Calu3 (cell line): ENCODE data around the gene ACTC1. TPM values are rescaled to one million over a fixed set of nuclear protein-coding genes. Genes with fewer than 3 reads are reported as not detected.

ENCODE experiments used
- BruUV-seq: library from RNA; stranded (reverse); fragments of 400-500 nt; replicated peaks from 2 replicates; lab custom pipeline; 2021; lab: Mats Ljungman, UMichigan
- CTCF ChIA-PET: fragments of 300-600 bp; sonication (Branson Sonifier 250); formaldehyde crosslinking; loops from one replicate; lab custom pipeline; 2022; ENCODE audit warnings: antibody characterized with exemption; lab: Charles Lee
- DNase-seq: peaks from one replicate; pipeline ENCODE4 v3.0.0; 2022
- H3K27ac Mint-ChIP-seq: one replicate; pipeline ENCODE4 v1.8.0; 2022; ENCODE audit warnings: mixed read lengths; ENCODE audit not compliant: unreplicated experiment
- H3K27me3 Mint-ChIP-seq: one replicate; pipeline ENCODE4 v1.8.0; 2022; ENCODE audit warnings: mixed read lengths; ENCODE audit not compliant: unreplicated experiment
- H3K36me3 Mint-ChIP-seq: one replicate; pipeline ENCODE4 v1.8.0; 2022; ENCODE audit warnings: mild to moderate bottlenecking, moderate library complexity, mixed read lengths; ENCODE audit not compliant: insufficient read depth, unreplicated experiment
- H3K4me1 Mint-ChIP-seq: one replicate; pipeline ENCODE4 v1.8.0; 2022; ENCODE audit warnings: mild to moderate bottlenecking, low read depth, mixed read lengths; ENCODE audit not compliant: unreplicated experiment
- H3K4me3 Mint-ChIP-seq: one replicate; pipeline ENCODE4 v1.8.0; 2022; ENCODE audit warnings: mild to moderate bottlenecking, low read depth, moderate library complexity, mixed read lengths; ENCODE audit not compliant: unreplicated experiment
- H3K9me3 Mint-ChIP-seq: one replicate; pipeline ENCODE4 v1.8.0; 2022; ENCODE audit warnings: low read depth, mixed read lengths; ENCODE audit not compliant: unreplicated experiment
- intact Hi-C: fragments of 100-400 bp; cut with micrococcal nuclease; formaldehyde crosslinking; loops from one replicate; pipeline ENCODE4 v1.10.0; 2022; ENCODE audit not compliant: unreplicated experiment
- total RNA-seq: library from RNA; stranded (reverse); gene quantifications from 2 replicates; pipeline ENCODE4 v1.2.3, GENCODE V29; 2022
- TF ChIP-seq, protein P1 (sequence below): fragments of 200-600 bp; IDR thresholded peaks from one replicate; pipeline ENCODE4 v1.8.0; 2022; ENCODE audit warnings: antibody characterized with exemption; ENCODE audit not compliant: unreplicated experiment

Gene ACTC1
- total RNA-seq, 1 experiment from 2014 or later: not detected

DNA sequence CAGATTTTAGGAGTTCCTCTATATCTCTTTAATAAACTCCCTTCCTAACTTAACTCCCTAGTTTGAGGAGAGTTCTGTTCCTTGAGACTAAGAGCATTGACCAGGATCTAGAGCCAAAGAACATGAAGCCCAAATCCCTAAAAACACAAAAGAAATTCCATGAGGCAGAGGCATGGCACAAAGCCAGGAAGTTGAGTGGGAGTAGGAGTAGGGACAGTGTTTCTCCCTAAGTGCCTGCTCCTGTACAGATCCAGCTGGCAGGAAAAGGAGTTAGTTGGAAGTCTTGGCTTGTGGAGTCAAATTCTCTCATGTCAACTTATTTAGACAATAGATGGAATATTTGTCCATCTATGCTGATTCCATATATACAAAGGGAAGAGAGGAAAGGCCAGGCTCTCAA lies 11.4 kb downstream of the ACTC1 start:
- H3K4me3 Mint-ChIP-seq: no peak overlapping the region
- BruUV-seq: no TSS peak
- H3K4me1 Mint-ChIP-seq: no peaks in the 10 kb centered on the region
- H3K27me3 Mint-ChIP-seq: peaks cover 4% of the 10 kb centered on the region
- CTCF ChIA-PET: no interaction called here
- DNase-seq: no peak
- no peaks in the 10 kb centered on the region for H3K36me3 Mint-ChIP-seq
- H3K9me3 Mint-ChIP-seq: no peaks in the 10 kb centered on the region
- H3K27ac Mint-ChIP-seq: no peak overlapping the region
- intact Hi-C loops: no loop called here
- TF ChIP-seq, protein P1, sequence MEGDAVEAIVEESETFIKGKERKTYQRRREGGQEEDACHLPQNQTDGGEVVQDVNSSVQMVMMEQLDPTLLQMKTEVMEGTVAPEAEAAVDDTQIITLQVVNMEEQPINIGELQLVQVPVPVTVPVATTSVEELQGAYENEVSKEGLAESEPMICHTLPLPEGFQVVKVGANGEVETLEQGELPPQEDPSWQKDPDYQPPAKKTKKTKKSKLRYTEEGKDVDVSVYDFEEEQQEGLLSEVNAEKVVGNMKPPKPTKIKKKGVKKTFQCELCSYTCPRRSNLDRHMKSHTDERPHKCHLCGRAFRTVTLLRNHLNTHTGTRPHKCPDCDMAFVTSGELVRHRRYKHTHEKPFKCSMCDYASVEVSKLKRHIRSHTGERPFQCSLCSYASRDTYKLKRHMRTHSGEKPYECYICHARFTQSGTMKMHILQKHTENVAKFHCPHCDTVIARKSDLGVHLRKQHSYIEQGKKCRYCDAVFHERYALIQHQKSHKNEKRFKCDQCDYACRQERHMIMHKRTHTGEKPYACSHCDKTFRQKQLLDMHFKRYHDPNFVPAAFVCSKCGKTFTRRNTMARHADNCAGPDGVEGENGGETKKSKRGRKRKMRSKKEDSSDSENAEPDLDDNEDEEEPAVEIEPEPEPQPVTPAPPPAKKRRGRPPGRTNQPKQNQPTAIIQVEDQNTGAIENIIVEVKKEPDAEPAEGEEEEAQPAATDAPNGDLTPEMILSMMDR: no peak

DNA sequence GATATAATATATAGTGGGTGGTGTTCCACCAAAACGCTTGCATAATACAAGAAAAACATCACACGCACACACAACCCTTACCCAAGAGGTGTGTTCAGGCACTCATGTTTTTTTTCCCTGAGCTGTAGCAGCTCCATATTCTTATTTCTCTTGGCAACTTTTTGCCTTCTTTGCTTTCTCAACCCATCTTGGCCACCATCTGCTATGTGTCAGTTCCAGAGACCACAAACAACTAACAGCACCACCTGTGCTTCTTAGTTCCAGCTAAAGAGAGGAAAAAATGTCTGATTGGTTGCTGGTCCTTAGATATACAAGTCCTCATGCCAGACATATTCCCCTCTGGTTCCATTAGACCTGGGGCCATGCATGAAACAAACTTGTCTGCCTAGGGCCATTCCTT lies 11.9 kb downstream of the ACTC1 start:
- H3K4me1 Mint-ChIP-seq: no peaks in the 10 kb centered on the region
- intact Hi-C loops: no loop called here
- DNase-seq: no peak
- CTCF ChIA-PET: no interaction called here
- no peaks in the 10 kb centered on the region for H3K36me3 Mint-ChIP-seq
- H3K27ac Mint-ChIP-seq: no peak overlapping the region
- no TSS peak for BruUV-seq
- H3K4me3 Mint-ChIP-seq: no peak overlapping the region
- no peaks in the 10 kb centered on the region for H3K9me3 Mint-ChIP-seq
- H3K27me3 Mint-ChIP-seq: no peaks in the 10 kb centered on the region
- TF ChIP-seq, protein P1: no peak

DNA sequence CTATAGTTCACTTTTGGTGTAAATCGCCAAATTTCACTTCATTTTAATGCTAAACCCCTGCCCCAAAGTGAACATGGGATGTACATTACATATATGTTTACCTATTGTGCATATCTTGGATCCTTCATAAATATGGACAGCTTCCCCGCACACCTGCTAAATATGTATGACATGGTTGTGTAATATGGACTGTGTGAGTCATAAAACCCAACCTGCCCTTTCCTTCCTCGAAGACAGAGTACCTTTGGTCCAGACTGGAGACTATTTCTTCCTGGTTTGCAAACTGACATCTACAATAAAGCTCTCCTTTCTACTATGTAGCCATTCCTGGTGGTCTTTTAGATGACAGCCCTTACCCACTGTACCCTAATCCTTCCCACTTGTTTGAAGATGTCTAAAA lies 12.4 kb downstream of the ACTC1 start:
- TF ChIP-seq, protein P1: no peak
- H3K27me3 Mint-ChIP-seq: no peaks in the 10 kb centered on the region
- no peaks in the 10 kb centered on the region for H3K4me1 Mint-ChIP-seq
- BruUV-seq: no TSS peak
- intact Hi-C loops: no loop called here
- H3K9me3 Mint-ChIP-seq: no peaks in the 10 kb centered on the region
- no peak overlapping the region for H3K4me3 Mint-ChIP-seq
- H3K36me3 Mint-ChIP-seq: no peaks in the 10 kb centered on the region
- H3K27ac Mint-ChIP-seq: no peak overlapping the region
- no peak for DNase-seq
- CTCF ChIA-PET: no interaction called here

DNA sequence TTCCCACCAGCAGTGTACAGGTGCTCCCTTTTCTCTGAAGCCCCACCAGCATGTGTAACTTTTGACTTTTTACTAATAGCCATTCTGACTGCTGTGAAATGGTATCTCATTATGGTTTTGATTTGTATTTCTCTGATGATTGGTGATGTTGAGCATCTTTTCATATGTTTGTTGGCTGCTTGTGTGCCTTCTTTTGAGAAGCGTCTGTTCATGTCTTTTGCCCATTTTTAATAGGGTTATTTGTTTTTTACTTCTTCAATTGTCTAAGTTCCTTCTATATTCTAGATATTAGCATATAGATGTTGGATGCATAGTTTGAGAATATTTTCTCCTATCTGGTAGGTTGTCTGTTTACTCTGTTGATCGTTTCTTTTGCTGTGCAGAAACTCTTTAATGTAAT lies 14.6 kb downstream of the ACTC1 start:
- H3K9me3 Mint-ChIP-seq: no peaks in the 10 kb centered on the region
- no peak overlapping the region for H3K27ac Mint-ChIP-seq
- H3K4me3 Mint-ChIP-seq: no peak overlapping the region
- CTCF ChIA-PET: no interaction called here
- no peaks in the 10 kb centered on the region for H3K4me1 Mint-ChIP-seq
- H3K36me3 Mint-ChIP-seq: no peaks in the 10 kb centered on the region
- H3K27me3 Mint-ChIP-seq: no peaks in the 10 kb centered on the region
- TF ChIP-seq, protein P1: no peak
- intact Hi-C loops: no loop called here
- no peak for DNase-seq
- no TSS peak for BruUV-seq
